ENCODE measurements around the gene L3MBTL4. TPM values are rescaled to one million over a fixed set of nuclear protein-coding genes. Genes with fewer than 3 reads are reported as not detected.
"Not testable (repeated sequence)": the region's sequence is repeated elsewhere in the genome, so short reads cannot be mapped to it uniquely, and the experiment has no call there.

L3MBTL4 gene
- total RNA-seq, 2 experiments from 2014 or later = 0.19 to 0.47 TPM

DNA sequence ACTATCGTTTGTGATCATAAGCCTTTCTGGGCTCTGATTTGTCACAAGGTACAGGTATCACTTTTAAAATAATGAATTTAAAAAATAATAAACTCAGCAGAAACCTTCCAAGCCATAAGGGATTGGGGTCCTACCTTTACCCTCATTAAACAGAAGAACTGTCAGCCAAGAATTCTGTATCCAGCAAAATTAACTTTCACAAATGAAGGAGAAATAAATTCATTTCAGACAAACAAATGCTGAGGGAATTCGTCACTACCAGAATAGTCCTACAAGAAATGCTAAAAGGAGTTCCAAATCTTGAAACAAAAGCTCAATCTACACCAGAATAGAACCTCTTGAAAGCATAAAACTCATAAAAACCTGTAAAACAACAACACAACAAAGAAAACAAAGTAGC lies 25.7 kb downstream of the L3MBTL4 start:
- no peaks in the 10 kb centered on the region for H3K36me3 ChIP-seq (ENCODE audit: insufficient read depth, low read length)
- H3K4me3 ChIP-seq (ENCODE audit: low read length) = no peak overlapping the region
- TF ChIP-seq, protein P1, sequence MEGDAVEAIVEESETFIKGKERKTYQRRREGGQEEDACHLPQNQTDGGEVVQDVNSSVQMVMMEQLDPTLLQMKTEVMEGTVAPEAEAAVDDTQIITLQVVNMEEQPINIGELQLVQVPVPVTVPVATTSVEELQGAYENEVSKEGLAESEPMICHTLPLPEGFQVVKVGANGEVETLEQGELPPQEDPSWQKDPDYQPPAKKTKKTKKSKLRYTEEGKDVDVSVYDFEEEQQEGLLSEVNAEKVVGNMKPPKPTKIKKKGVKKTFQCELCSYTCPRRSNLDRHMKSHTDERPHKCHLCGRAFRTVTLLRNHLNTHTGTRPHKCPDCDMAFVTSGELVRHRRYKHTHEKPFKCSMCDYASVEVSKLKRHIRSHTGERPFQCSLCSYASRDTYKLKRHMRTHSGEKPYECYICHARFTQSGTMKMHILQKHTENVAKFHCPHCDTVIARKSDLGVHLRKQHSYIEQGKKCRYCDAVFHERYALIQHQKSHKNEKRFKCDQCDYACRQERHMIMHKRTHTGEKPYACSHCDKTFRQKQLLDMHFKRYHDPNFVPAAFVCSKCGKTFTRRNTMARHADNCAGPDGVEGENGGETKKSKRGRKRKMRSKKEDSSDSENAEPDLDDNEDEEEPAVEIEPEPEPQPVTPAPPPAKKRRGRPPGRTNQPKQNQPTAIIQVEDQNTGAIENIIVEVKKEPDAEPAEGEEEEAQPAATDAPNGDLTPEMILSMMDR (IDR thresholded peaks at IDR 0.05) = no peak
- POLR2A ChIA-PET = no interaction called here
- ATAC-seq (ENCODE audit: poor library complexity) (no peak), DNase-seq (no peak)
- intact Hi-C loops (cut with DNase I, micrococcal nuclease) = no loop called here
- no peaks in the 10 kb centered on the region for H3K4me1 ChIP-seq (ENCODE audit: insufficient read depth, low read length)
- CTCF ChIA-PET = no interaction called here
- no peak overlapping the region for H3K27ac ChIP-seq (ENCODE audit: low read depth in 1 of 2, low read length in 2 of 2)
- no peaks in the 10 kb centered on the region for H3K27me3 ChIP-seq (ENCODE audit: control insufficient read depth in 1 of 2, insufficient read depth in 2 of 2, low read length in 2 of 2)
- H3K27me3 Mint-ChIP-seq = no peaks in the 10 kb centered on the region
- no peak overlapping the region for H3K27ac Mint-ChIP-seq
- H3K36me3 Mint-ChIP-seq (ENCODE audit: low read depth) = no peaks in the 10 kb centered on the region
- peaks cover 4 to 10% of the 10 kb centered on the region in 2 experiments for H3K9me3 ChIP-seq (ENCODE audit: control insufficient read depth in 1 of 2, insufficient read depth in 1 of 2, low read length in 2 of 2)
- H3K4me3 Mint-ChIP-seq = no peak overlapping the region
- peaks cover 18% of the 10 kb centered on the region for H3K9me3 Mint-ChIP-seq
- H3K4me1 Mint-ChIP-seq (ENCODE audit: low read depth) = no peaks in the 10 kb centered on the region

DNA sequence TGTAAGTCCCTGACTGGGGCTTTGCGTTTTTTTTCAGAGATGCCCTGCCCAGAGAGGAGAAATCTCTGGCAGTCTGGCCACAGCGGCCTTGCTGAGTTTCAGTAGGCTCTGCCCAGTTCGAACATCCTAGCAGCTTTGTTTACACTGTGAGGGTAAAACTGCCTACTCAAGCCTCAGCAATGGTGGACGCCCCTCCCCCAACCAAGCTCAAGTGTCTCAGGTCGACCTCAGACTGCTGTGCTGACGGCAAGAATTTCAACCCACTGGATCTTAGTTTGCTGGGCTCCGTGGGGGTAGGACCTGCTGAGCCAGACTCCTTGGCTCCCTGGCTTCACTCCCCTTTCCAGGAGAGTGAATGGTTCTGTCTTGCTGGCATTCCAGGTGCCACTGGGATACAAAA lies 31.7 kb downstream of the L3MBTL4 start:
- Mint-ChIP-seq H3K27ac (no peak overlapping the region), H3K9me3 (peaks cover 2% of the 10 kb centered on the region), H3K27me3 (no peaks in the 10 kb centered on the region), H3K4me1 (ENCODE audit: low read depth) (no peaks in the 10 kb centered on the region), H3K36me3 (ENCODE audit: low read depth) (no peaks in the 10 kb centered on the region), H3K4me3 (no peak overlapping the region)
- intact Hi-C loops (cut with DNase I, micrococcal nuclease) = no loop called here
- Histone ChIP-seq H3K27ac (ENCODE audit: low read depth in 1 of 2, low read length in 2 of 2) (no peak overlapping the region), H3K4me1 (ENCODE audit: insufficient read depth, low read length) (no peaks in the 10 kb centered on the region), H3K36me3 (ENCODE audit: insufficient read depth, low read length) (no peaks in the 10 kb centered on the region), H3K4me3 (ENCODE audit: low read length) (no peak overlapping the region), H3K27me3 (ENCODE audit: control insufficient read depth in 1 of 2, insufficient read depth in 2 of 2, low read length in 2 of 2) (no peaks in the 10 kb centered on the region), H3K9me3 (ENCODE audit: control insufficient read depth in 1 of 2, insufficient read depth in 1 of 2, low read length in 2 of 2) (peaks cover under 1 to 11% of the 10 kb centered on the region in 2 experiments)
- ATAC-seq (ENCODE audit: poor library complexity) (no peak), DNase-seq (no peak)
- POLR2A ChIA-PET = no interaction called here
- CTCF ChIA-PET = no interaction called here
- TF ChIP-seq, protein P1 (IDR thresholded peaks at IDR 0.05) = no peak

DNA sequence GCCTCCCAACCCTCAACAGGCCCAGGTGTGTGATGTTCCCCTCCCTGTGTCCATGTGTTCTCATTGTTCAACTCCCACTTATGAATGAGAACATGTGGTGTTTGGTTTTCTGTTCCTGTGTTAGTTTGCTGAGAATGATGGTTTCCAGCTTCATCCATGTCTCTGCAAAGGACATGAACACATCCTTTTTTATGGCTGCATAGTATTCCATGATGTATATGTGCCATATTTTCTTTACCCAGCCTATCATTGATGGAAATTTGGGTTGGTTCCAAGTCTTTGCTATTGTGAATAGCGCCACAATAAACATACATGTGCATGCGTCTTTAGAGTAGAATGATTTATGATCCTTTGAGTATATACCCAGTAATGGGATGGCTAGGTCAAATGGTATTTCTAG lies 37.2 kb downstream of the L3MBTL4 start:
- H3K36me3 ChIP-seq (ENCODE audit: insufficient read depth, low read length); H3K27me3 Mint-ChIP-seq; H3K4me1 Mint-ChIP-seq (ENCODE audit: low read depth); H3K4me3 Mint-ChIP-seq; H3K9me3 Mint-ChIP-seq; H3K27ac ChIP-seq (ENCODE audit: low read depth in 1 of 2, low read length in 2 of 2); H3K27ac Mint-ChIP-seq; ATAC-seq (ENCODE audit: poor library complexity); DNase-seq; CTCF ChIA-PET; H3K27me3 ChIP-seq (ENCODE audit: control insufficient read depth in 1 of 2, insufficient read depth in 2 of 2, low read length in 2 of 2); POLR2A ChIA-PET; H3K4me1 ChIP-seq (ENCODE audit: insufficient read depth, low read length); H3K4me3 ChIP-seq (ENCODE audit: low read length); H3K36me3 Mint-ChIP-seq (ENCODE audit: low read depth); H3K9me3 ChIP-seq (ENCODE audit: control insufficient read depth in 1 of 2, insufficient read depth in 1 of 2, low read length in 2 of 2); intact Hi-C loops (cut with DNase I, micrococcal nuclease): not testable (repeated sequence)

DNA sequence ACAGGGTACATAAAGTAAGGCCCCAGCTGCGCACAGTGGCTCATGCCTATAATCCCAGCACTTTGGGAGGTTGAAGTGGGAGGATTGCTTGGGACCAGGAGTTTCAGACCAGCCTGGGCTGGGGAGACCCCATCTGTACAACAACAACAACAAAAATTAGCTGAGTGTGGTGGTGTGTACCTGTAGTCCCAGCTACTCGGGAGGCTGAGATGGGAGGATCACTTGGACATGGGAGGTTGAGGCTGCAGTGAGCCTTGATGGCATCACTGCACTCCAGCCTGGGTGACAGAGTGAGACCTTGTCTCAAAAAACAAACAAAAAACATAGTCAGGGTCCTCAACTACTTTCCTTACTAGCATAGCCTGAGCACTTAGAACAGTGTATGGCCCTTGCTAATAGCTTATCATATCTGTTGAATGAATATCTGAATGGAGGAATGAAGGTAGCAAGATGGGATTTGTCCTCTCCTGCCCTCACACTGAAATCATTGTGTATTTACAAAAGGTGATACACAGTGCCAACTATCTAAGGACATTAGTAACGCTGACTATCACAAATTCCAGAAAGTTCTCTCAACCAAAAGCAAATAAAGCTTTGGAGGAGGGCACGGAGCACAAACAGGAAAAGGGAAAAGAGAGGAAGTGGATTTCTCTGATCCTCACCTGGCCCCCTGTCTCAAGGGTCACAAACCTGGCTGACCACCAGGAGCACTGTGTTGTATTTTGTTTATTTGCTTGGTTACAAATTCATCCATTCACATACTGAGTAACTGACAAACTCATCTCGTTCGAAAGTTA lies 38.1 kb downstream of the L3MBTL4 start:
- ATAC-seq (ENCODE audit: poor library complexity) (no peak), DNase-seq (no peak)
- H3K9me3 Mint-ChIP-seq = peaks cover 2% of the 10 kb centered on the region
- H3K4me1 ChIP-seq (ENCODE audit: insufficient read depth, low read length) = no peaks in the 10 kb centered on the region
- H3K27ac ChIP-seq (ENCODE audit: low read depth in 1 of 2, low read length in 2 of 2) = no peak overlapping the region
- H3K4me3 Mint-ChIP-seq = no peak overlapping the region
- no peaks in the 10 kb centered on the region for H3K27me3 ChIP-seq (ENCODE audit: control insufficient read depth in 1 of 2, insufficient read depth in 2 of 2, low read length in 2 of 2)
- peaks cover 0 to 5% of the 10 kb centered on the region in 2 experiments for H3K9me3 ChIP-seq (ENCODE audit: control insufficient read depth in 1 of 2, insufficient read depth in 1 of 2, low read length in 2 of 2)
- ChIA-PET POLR2A (no interaction called here), CTCF (no interaction called here)
- no peaks in the 10 kb centered on the region for H3K4me1 Mint-ChIP-seq (ENCODE audit: low read depth)
- H3K27me3 Mint-ChIP-seq = no peaks in the 10 kb centered on the region
- no peak overlapping the region for H3K27ac Mint-ChIP-seq
- intact Hi-C loops (cut with DNase I, micrococcal nuclease) = no loop called here
- TF ChIP-seq, protein P1 (IDR thresholded peaks at IDR 0.05) = no peak
- no peak overlapping the region for H3K4me3 ChIP-seq (ENCODE audit: low read length)
- H3K36me3 ChIP-seq (ENCODE audit: insufficient read depth, low read length) = no peaks in the 10 kb centered on the region
- no peaks in the 10 kb centered on the region for H3K36me3 Mint-ChIP-seq (ENCODE audit: low read depth)
